HG03039 (cell line): Measurements from ENCODE around the gene RALY.

ENCODE experiments used
- ATAC-seq: cut with Tn5 transposase; IDR thresholded peaks from one replicate; pipeline ENCODE4 v1.9.1; 2021; ENCODE audit warnings: mild to moderate bottlenecking, moderate library complexity; ENCODE audit not compliant: unreplicated experiment

The RALY gene

DNA sequence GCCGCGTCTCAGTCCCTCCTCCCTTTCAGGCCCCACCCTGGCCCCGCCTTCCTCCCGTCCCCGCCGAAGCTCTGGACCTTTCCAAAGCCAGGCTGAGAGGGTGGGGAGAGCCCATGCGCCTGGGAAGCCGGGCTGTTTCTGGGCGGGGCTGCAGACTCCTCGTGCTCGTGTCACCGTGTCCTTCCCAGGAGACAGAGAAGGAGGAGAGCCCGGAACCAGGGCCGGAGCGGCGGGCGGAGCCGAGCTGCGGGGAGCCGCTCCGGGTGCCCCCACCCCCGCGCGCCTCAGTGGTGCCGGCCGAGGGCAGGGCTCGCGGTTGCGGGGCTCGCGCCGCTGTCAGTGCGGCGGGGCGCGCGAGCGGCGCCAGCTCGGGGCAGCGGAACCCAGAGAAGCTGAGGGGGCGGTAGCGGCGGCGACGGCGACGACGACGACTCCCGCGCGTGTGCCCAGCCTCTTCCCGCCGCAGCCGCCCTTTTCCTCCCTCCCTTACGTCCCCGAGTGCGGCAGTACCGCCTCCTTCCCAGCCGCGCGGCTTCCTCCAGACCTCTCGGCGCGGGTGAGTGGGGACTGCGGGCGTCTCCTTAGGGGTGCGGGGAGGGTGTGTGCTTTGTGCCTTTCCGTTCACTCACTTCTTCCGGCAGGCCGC, at the start of gene RALY:
RALY (plus strand) TSS at position 336 of the 646 bp plus-strand sequence. CDS start 78,164 bp downstream, outside the sequence.
- peak; percentile 44 for ATAC-seq

DNA sequence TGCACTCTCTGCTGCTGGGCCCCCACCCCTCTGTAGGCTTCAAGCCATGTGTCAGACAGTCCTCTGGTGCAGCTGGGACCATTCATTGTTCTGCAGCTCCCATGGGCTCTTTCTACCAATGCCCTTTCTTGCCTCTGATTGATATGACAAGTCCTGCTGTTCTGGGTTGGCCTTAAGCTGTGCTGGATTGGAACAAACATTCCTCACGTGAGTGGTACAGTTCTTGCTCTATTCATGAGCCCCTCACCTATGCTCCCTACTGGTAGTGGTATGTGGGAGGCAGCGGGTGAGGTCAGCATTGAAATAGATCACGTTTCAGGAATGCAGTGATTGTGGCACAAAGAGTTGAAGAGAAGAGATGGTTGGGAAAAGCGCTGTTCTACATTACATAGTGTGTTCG, 48.8 kb upstream of the RALY start:
- no peak for ATAC-seq

DNA sequence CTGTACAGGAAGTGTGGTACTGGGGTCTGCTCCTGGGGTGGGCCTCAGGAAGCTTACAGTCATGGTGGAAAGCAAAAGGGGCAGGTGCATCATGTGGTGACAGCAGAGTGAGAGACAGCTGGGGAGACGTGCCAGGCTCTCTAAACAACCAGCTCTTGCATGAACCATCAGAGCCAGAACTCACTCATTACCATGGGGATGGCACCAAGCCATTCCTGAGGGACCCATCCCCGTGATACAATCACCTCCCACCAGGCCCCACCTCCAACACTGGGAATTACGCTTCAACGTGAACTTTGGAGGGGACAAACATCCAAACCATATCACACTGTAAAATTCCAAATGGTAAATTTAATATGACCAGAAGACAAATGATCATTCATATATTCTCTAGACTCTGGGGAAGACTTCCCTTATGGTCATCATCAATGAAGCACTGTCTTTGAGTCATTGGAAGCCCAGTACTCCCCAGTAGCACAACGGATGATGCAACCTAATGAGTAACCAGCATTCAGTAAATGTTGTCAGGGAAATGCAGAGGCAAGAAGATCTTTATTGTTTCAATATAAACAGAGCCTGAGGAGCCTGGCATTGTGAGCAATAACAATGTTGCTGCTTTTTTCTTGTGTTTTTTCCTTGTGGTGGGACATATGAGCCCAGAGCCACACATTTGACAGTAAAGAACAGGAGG, 48.2 kb upstream of the RALY start:
- ATAC-seq: no peak

DNA sequence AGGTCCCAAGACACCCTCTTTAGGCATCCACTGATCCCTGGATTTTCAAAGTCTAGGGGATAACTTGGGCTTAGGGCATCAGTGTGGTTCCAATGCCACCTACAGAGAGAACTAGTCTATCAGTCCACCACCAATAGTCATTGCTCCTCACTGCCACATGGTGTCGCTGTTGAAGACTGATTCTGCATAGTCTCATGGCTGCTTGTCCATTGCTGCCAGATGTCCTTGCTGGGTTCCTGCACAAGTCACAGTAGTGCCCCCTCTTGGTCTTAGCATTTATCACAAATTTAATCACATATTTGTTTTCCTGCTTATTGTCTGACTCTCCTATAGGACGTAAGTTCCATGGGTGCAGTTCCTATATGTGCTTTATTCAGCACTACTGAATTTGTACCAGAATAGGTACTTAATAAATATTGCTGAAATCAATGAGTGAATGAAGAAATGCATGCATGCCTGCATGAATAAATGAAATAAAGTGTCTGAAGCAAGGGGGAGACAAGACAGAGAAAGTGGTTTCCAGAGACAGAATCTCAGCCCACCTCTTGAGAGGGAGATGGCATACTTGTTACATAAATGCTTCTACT, 45.9 kb upstream of the RALY start:
- no peak for ATAC-seq

DNA sequence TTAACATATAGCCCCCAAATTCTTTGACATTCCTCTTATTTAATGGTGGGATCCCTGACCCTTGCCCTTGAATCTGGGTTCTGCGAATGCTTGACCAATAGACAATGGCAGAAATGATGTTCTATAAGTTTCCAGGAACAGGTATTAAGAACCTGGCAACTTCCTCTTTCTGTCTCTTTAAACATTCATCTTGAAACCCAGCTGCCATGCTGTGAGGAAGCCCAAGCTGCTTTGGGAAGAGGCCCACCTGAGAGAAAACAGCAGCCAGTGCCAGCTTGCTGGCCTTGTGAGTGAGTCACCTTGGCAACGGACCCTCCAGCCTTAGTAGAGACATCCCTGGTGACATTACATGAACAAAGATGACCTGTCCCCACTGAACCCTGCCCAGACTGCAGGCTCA, 45.2 kb upstream of the RALY start:
- no peak for ATAC-seq

DNA sequence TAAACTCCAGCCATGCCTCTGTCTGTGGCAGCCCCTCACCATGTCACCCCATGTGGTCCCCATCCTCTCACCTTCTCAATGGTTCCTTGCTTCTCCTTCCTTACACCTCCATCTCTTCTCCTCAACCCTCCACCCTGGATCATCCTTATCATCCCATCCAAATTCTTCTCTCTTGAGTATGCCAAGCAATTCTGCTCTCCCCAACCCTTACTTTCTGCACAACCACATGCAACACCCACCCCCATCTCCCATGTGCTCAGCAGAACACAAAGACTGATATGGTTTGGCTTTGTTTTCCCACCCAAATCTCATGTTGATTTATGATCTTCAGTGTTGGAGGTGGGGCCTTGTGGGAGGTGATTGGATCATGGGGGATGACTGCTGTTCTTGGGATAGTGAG, 42.5 kb upstream of the RALY start:
- no peak for ATAC-seq

DNA sequence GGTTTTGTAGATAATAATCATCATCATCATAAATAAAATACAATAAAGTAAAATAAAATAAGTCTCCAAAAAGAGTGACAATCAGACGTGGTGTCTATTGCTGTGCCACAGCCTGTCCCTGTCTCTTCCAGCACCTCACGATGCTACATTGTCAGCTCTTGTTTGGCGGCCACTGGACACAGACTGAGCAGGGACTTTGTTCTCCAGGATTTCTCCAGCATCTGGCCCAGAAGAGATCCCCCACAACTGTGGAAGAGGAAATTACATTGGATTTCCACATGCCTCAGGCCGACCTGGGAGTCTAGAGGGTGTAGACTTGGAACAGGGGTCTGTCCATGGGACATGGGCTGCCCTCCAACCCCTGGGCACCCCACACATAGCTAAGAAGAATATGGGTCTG, 39.2 kb upstream of the RALY start:
- no peak for ATAC-seq

DNA sequence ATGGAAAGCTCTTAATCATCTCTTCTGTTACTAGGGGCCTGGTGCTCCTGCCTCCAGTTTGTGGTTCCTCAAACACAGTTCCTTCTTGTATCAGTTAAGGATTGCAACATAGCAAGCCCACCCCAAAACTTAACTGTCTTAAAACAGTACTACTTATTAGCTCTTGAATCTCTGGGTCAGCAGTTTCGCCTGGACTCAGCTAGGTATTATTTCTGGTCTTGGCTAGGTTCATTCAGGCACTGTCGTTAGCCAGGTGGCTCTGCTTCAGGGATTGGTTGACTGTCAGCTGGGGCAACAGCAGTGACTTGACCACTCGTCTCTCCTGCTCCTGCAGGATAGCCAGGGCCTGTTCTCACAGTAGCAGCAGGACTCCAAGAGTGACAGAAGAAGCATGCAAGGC, 30.0 kb upstream of the RALY start:
- ATAC-seq: no peak

DNA sequence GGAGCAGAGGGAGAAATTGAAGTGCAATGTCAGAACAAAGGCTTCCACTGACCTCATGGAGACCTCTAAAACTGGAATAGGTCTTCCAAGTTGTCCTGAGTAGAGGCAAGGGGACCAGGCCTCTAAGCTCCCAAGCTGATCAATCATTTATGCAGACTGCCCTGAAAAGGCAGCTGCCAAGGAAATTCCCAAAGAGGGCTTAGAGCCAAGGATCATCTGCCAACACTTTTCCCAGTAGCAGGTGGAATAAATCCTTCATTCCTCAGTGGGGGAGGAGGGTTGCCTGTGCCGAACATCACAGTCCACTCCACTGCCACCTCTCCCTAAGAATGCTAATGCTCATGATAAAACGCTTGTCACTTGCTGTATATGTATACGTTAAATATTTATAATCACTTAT, 29.3 kb upstream of the RALY start:
- ATAC-seq: no peak

DNA sequence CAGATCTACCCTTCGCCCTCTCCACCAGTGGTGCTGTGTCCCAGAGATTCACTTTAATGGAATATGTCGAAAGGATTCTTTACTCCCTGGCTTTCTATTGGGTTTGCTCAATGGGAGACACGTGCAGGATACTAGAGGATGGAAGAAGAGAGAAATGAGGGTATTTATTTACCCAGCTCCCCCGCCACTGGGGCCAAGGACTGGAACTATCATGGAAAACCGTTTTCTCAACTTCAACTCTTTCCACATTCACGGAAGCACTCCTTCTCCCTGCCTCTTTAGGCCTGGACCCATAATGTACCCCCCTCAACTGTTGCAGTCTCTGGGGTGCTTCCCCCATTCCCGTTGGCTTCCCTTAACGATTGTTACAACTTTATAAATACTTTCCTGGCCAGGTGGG, 26.6 kb upstream of the RALY start:
- no peak for ATAC-seq

DNA sequence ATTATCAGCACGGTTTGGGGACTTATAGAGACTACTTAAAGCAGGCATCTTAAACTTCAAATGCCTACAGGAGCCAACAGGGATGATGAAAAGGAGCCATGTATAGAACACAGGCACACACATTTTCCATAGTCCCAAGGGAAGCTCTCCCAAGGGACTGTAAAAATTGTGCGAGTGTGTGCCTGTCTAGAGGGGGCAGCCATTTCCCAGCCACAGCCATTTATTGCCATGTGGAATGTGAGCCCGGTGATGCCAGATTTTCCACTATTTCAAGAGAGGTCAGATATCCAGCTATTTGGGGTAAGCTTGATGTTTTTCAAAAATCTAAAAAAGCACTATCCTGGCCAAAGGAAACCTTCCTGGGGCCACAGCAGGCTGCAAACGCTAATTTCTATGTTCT, 24.1 kb upstream of the RALY start:
- no peak for ATAC-seq

DNA sequence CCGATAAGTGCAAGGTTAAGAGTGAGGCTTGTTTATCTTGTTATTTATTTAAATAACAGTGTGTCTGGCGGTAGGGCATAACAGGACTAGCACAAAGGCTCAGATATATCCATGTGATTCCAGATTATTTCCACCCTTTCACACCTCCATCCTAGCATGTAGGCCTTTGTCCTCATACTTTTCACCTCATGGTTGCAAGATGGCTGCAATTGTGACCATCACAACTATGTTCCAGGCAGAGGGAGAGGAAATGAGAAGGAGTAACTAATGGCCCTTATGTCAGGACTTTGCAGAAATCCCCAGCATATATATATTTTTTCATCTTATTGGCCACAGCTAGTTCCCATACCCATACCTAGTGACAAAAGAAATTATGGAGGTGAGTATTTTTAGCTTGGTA, 23.5 kb upstream of the RALY start:
- ATAC-seq: no peak

DNA sequence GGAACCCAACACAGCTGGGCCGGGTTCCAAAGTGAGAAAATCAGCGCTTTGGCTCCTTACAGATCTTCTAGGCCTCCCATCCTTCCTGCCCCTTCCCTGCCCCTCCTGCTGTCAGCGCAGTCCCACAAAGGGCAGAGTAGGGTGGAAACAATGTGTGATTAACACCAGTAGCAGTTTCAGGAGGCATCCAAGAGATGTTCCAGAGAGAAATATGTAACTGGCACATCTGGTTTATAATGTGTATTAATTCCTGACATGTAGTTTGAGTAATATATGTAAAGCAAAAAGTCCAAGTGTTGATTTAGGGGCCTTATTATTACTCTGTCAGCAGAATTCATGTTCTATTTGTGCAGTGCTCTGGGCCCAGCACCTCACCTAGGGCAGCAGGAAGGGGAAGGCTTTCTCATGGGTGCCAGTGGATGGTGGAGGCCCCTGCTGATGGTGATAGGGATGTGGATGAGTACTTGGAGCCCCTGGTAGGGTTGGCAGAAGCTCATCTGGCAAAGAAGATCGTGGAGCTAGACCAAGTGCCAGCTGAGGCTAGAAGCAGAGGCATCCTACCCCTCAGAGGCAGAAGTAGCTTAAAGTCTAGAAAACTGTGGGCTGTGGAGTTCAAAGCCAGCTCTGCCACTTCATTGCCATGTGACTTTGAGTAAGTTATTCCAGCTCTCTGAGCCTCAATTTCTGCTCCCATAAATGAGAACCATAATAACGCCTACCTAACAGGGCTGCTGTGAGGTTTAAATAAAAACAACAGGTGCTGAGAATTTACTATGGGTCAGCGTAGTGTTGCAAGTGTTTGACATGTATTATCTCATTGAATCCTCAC, 22.4 kb upstream of the RALY start:
- ATAC-seq: no peak

DNA sequence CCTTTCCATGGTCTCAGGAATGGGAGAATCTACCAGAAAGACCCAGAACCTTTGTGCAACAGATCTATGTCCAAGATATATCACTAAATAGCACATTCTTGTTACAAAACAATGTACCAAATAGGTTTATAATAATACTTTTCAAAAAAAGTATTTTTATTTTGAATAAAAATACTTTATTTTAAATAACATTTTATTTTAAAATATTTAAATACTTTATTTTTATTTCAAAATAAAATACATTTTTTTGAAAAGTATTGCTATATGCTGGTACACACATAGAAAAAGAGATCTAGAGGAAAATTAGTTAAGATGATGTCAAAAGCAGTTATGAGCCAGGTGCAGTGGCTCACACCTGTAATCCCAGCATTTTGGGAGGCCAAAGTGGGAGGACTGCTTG, 16.8 kb upstream of the RALY start:
- ATAC-seq: no peak

DNA sequence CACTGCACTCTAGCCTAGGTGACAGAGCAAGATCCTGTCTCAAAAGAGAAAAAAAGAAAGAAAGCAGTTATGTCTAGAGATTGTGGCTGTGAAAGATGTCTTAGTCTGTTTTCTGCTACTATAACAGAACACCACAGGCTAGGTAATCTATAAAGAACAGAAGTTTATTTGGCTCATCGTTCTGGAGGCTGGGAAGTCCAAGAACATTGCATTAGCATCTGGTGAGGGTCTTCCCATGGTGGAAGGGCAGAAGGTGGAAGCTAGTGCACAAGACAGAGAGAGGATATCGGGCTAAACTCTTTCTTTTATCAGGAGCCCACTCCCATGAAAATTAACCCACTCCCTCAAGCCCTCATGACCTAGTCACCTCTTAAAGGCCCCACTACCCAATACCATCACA, 16.2 kb upstream of the RALY start:
- ATAC-seq: no peak

DNA sequence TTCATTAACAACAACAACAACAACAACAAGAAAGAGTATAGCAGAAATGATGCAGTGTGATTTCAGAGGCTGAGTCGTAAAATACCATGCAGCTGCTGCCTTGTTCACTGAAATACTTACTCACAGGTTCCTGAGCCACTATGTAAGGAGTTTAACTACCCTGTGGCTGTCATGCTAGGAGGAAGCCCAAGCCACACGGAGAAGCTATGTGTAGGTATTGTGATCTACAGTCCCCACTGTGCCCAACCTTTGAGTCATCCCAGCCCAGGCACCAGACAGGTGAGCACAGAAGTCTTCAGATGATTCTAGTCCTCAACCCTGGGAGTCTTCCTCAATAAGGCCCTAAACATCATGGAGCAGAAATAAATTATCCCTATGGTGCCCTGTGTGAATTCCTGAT, 14.6 kb upstream of the RALY start:
- ATAC-seq: no peak

DNA sequence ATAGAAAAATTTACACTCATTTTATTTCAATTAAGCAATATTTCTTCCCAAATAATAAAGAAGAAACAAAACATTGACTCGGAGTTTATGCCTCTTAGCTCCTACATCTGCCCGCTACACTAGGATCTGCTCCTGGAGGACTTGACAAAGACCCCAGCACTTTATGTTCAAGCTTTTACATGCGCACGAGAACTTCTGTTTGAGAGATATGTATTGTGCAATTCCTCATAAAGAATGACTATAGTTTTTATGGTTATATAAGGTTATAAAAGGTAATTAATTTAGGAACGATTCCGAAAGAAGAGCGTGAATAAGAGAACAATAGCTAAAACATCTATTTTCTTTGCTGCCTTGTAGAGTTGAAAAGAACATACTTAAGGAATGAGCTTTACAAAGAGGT, 12.4 kb upstream of the RALY start:
- ATAC-seq: no peak

DNA sequence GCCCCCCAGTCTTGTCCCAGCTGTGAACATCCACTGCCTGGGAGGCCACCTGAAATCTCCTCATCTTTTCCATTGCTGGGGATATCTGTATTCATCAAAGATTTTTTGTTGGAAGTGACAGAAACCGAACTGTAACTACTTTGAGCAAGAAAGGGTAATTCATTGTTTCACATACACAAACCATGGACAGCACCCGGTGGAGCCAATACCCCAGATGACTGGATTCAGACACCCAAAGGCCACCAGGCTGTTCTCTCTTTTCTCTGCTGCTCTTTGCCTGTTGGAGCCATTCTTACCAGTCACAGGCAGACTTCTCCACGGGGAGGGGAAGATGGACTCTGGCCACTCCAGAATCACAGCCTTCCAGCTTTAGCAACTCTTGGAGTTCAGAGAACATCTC, 11.7 kb upstream of the RALY start:
- no peak for ATAC-seq

DNA sequence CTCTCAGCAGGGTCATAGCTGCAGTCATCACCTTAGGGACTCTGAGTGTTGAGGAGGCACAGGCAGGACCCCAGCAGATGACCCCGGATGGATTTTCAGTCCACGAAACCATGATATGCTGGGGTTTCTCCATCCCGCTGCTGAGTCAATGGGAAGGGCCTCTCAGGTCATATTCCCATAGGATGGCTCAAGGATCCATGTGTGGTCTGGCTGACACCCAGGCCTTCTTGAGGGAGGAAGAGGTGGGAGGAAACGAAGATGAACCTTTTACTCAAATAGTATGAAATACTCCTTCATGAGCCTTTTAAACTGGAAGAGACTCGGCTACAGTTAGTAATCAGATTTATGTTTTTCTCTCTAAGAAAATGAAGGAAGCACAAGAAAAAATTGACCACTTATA, 10.3 kb upstream of the RALY start:
- no peak for ATAC-seq

DNA sequence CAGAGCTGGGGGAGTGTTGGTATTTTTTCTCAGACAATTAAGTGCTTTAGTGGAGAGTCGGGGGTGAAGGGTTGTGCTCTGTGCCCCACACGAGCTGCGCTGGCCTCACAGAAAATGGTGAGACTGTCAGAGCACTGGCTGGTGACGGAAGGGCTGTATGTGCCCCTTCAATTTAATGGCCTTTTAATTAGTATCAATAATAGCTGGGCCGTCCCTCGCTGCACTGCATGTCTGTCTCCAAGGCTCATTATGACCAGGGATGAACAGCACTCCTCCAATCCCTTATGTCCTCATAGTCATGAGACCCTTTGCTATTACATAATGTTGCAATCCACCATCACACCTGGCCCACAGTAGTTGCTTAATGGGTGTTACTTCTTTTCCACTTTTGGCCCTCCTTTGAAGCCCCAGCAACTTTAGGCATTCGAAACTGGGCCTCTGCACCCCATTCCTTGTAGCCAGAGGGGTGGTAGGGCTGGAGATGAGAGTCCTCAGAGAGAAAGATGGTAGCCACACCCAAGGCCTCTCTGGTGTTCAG, 9.5 kb upstream of the RALY start:
- no peak for ATAC-seq

DNA sequence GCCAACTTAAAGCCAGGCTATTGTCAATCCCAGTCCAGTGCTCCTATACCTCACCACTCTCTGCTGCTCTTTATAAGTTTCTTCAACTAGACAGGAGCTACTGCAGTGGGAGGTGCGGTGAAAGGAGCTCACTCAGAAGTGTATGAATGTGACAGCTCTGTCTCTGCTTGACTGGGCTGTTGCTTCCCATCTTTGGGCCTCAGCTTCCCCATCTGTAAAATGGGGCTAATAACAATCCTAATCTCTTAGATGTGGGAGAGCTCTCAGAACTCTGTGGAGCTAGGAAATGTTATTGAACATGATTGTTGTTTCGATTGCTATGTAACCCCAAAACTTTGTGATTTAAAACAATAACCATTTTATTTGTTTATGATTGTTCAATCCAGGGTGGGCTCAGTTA, 8.4 kb upstream of the RALY start:
- no peak for ATAC-seq
